K562 (cell line): ENCODE data around the gene COL23A1. TPM values are rescaled to one million over a fixed set of nuclear protein-coding genes. Genes with fewer than 3 reads are reported as not detected.

Experiments
- ATAC-seq: fragments of 200-7000 bp; cut with Tn5 transposase; 3 replicates; pipeline ENCODE4 v1.9.1; 2020; ENCODE audit warnings: moderate library complexity
- BruUV-seq: library from RNA; stranded (reverse); fragments of 400-500 nt; replicated peaks from 2 replicates; lab custom pipeline; 2021; lab: Mats Ljungman, UMichigan
- CTCF ChIA-PET: fragments of 300-600 bp; formaldehyde crosslinking; extraction: SDS; loops from one replicate; lab custom pipeline; 2021; ENCODE audit warnings: low intra/inter-chr PET ratio; lab: Yijun Ruan, JAX
- POLR2A ChIA-PET: fragments of 300-600, 350-650 bp; sonication (Branson Sonifier 250); formaldehyde crosslinking; extraction: SDS; loops from one replicate; lab custom pipeline; 2021; ENCODE audit warnings: antibody characterized with exemption, inconsistent platforms; lab: Yijun Ruan, JAX
- DNase-seq, 4 experiments: peaks; one replicate each; pipeline versions ENCODE4 v3.0.0 to v3.0.0-alpha.2; 2011 to 2018; ENCODE audit warnings: low spot score in 3 of 4, mixed read lengths in 3 of 4; ENCODE audit errors: extremely low read depth in 1 of 4
- FAIRE-seq: peaks from 2 replicates; lab custom pipeline; 2011; peaks lifted over from hg19 to GRCh38; lab: Jason Lieb, UNC
- H2AFZ ChIP-seq: 2 replicates; pipeline ENCODE4 v1.6.0; 2011; ENCODE audit warnings: low read depth, low read length, control low read depth, inconsistent platforms
- H3K27ac ChIP-seq: fragments of 200-600 bp; 3 replicates; pipeline ENCODE4 v1.8.0; 2011; ENCODE audit warnings: low read depth, mild to moderate bottlenecking, control low read depth, inconsistent platforms, low read length, moderate library complexity, mixed read lengths; ENCODE audit errors: extremely low read depth
- H3K27me3 ChIP-seq, 2 experiments: fragments of 300-600 bp in 1 of 2; 2 replicates in 1 of 2; 3 replicates in 1 of 2; pipeline versions ENCODE4 v1.6.0 to v1.8.0; 2011; ENCODE audit warnings: inconsistent platforms in 2 of 2, low read length in 2 of 2, mild to moderate bottlenecking in 1 of 2, mixed read lengths in 1 of 2, moderate library complexity in 1 of 2; ENCODE audit not compliant: control insufficient read depth in 2 of 2, insufficient read depth in 2 of 2
- H3K36me3 ChIP-seq: fragments of 300-600 bp; 3 replicates; pipeline ENCODE4 v1.8.0; 2011; ENCODE audit warnings: mild to moderate bottlenecking, low read length, inconsistent platforms; ENCODE audit not compliant: control insufficient read depth, insufficient read depth
- H3K4me1 ChIP-seq, 2 experiments: fragments of 200-600 bp in 1 of 2; replicated peaks in 1 of 2; 2 replicates in 1 of 2; 3 replicates in 1 of 2; pipeline versions ENCODE4 v1.5.1 to v1.8.0; 2011; ENCODE audit warnings: inconsistent platforms in 2 of 2, low read length in 2 of 2, mild to moderate bottlenecking in 1 of 2, mixed read lengths in 1 of 2, moderate library complexity in 1 of 2; ENCODE audit not compliant: control insufficient read depth in 2 of 2, insufficient read depth in 2 of 2
- H3K4me2 ChIP-seq: 2 replicates; pipeline ENCODE4 v1.6.1; 2011; ENCODE audit warnings: low read length, control low read depth, inconsistent platforms, mixed read lengths; ENCODE audit not compliant: insufficient read depth
- H3K4me3 ChIP-seq: fragments of 200-600 bp; sonication (generic), shearing (Covaris generic); 2 replicates; pipeline ENCODE4 v1.5.1; 2016; ENCODE audit warnings: control low read depth, inconsistent platforms
- H3K79me2 ChIP-seq: fragments of 200-600 bp; 3 replicates; pipeline ENCODE4 v1.8.0; 2011; ENCODE audit warnings: low read length, inconsistent platforms; ENCODE audit not compliant: control insufficient read depth, insufficient read depth
- H3K9ac ChIP-seq, 2 experiments: 2 replicates each; pipeline versions ENCODE4 v1.6.0 to v1.6.1; 2011; ENCODE audit warnings: low read depth in 2 of 2, low read length in 2 of 2, control low read depth in 1 of 2, inconsistent platforms in 1 of 2, mild to moderate bottlenecking in 1 of 2, mixed read lengths in 1 of 2; ENCODE audit not compliant: insufficient read depth in 1 of 2
- H3K9me1 ChIP-seq: one replicate; pipeline ENCODE4 v1.6.0; 2011; ENCODE audit warnings: inconsistent platforms, mild to moderate bottlenecking, low read length, moderate library complexity; ENCODE audit not compliant: control insufficient read depth, insufficient read depth
- H3K9me3 ChIP-seq: replicated peaks from 2 replicates; pipeline ENCODE4 v1.5.1; 2011; ENCODE audit warnings: low read depth, low read length, inconsistent platforms; ENCODE audit not compliant: control insufficient read depth, insufficient read depth
- H4K20me1 ChIP-seq: replicated peaks from 2 replicates; pipeline ENCODE4 v1.6.1; 2011; ENCODE audit warnings: low read length, inconsistent platforms, mixed read lengths; ENCODE audit not compliant: control insufficient read depth, insufficient read depth
- ATF4 ChIP-seq: fragments of 450-650 bp; formaldehyde crosslinking; IDR thresholded peaks from 2 replicates; pipeline ENCODE4 v1.4.0; 2022; ENCODE audit warnings: mild to moderate bottlenecking, moderate library complexity
- CREBBP ChIP-seq: IDR thresholded peaks from one replicate; pipeline ENCODE4 v1.6.1; 2012; ENCODE audit warnings: low read depth, mild to moderate bottlenecking, control low read depth, inconsistent platforms, low read length
- CTCF ChIP-seq, 3 experiments: IDR thresholded peaks in 2 of 3; conservative IDR thresholded peaks in 1 of 3; 2 replicates each; pipeline ENCODE4 v1.5.1; 2011 to 2012; ENCODE audit warnings: low read length in 3 of 3, mild to moderate bottlenecking in 3 of 3, control low read depth in 2 of 3, improper control_type of control experiment in 1 of 3, inconsistent platforms in 1 of 3, low read depth in 1 of 3, mixed read lengths in 1 of 3, moderate library complexity in 1 of 3; ENCODE audit not compliant: insufficient read depth in 2 of 3
- EGR1 ChIP-seq: fragments of 450-650 bp; conservative IDR thresholded peaks from 2 replicates; pipeline ENCODE4 v1.6.1; 2017; ENCODE audit warnings: mild to moderate bottlenecking
- EP300 ChIP-seq: IDR thresholded peaks from 2 replicates; pipeline ENCODE4 v1.6.1; 2012; ENCODE audit warnings: low read length, improper control_type of control experiment
- GABPA ChIP-seq: fragments of 200-800 bp; sonication (Bioruptor generic); conservative IDR thresholded peaks from 2 replicates; pipeline ENCODE4 v1.6.1; 2016; ENCODE audit warnings: low read depth, missing genetic modification characterization, missing compliant biosample characterization
- HINFP ChIP-seq: fragments of 450-650 bp; conservative IDR thresholded peaks from 2 replicates; pipeline ENCODE4 v1.6.1; 2016; ENCODE audit warnings: missing genetic modification characterization, low read depth, mild to moderate bottlenecking, control low read depth, missing compliant biosample characterization
- HMG20A ChIP-seq: fragments of 450-650 bp; formaldehyde crosslinking; conservative IDR thresholded peaks from 2 replicates; pipeline ENCODE4 v1.4.0; 2020; ENCODE audit warnings: mild to moderate bottlenecking, mixed read lengths
- MAZ ChIP-seq, 2 experiments: fragments of 450-650 bp in 1 of 2; sonication (generic) in 1 of 2; formaldehyde crosslinking; IDR thresholded peaks in 1 of 2; conservative IDR thresholded peaks in 1 of 2; 2 replicates each; pipeline versions ENCODE4 v1.4.0 to v1.5.0; 2020; ENCODE audit warnings: mild to moderate bottlenecking in 1 of 2, missing genetic modification reagents in 1 of 2
- MEF2D ChIP-seq: conservative IDR thresholded peaks from 2 replicates; pipeline ENCODE4 v1.6.1; 2016; ENCODE audit warnings: low read depth, missing genetic modification characterization, missing compliant biosample characterization
- PRPF4 ChIP-seq: fragments of 200-400 bp; formaldehyde crosslinking; IDR thresholded peaks from one replicate; pipeline ENCODE4 v1.6.1; 2017; ENCODE audit warnings: low read length, low read depth, mild to moderate bottlenecking; ENCODE audit not compliant: insufficient read depth, poor library complexity, severe bottlenecking
- PTBP1 ChIP-seq: fragments of 200-400 bp; formaldehyde crosslinking; IDR thresholded peaks from 2 replicates; pipeline ENCODE4 v1.6.1; 2017; ENCODE audit warnings: low read depth, low read length
- SREBF1 ChIP-seq: fragments of 150-350 bp; IDR thresholded peaks from 2 replicates; pipeline ENCODE4 v1.6.1; 2014; ENCODE audit warnings: antibody characterized with exemption, low read depth, low read length, borderline replicate concordance
- TSC22D4 ChIP-seq: fragments of 450-650 bp; IDR thresholded peaks from 2 replicates; pipeline ENCODE4 v1.6.1; 2016; ENCODE audit warnings: missing genetic modification characterization, missing biosample characterization, control low read depth
- ZNF41 ChIP-seq: fragments of 250-450 bp; sonication (Bioruptor Pico); conservative IDR thresholded peaks from 2 replicates; pipeline ENCODE4 v1.4.0; 2020; ENCODE audit warnings: mild to moderate bottlenecking
- ZNF699 ChIP-seq: fragments of 250-450 bp; sonication (Bioruptor Pico); IDR thresholded peaks from 2 replicates; pipeline ENCODE4 v1.8.0; 2021; ENCODE audit warnings: mild to moderate bottlenecking, moderate library complexity; ENCODE audit not compliant: insufficient replicate concordance
- ZNF77 ChIP-seq: fragments of 250-450 bp; sonication (Bioruptor Pico); IDR thresholded peaks from 2 replicates; pipeline ENCODE4 v1.5.0; 2020
- WGBS: fragments of 100-300 bp; shearing (Covaris generic); methylation state at CpG from one replicate; pipeline ENCODE4 v1.1.6; 2016; ENCODE audit warnings: low coverage, mixed read lengths; ENCODE audit not compliant: insufficient coverage; ENCODE audit errors: missing lambda C conversion rate; 5-methylcytosine and 5-hydroxymethylcytosine counted together
- in situ Hi-C: fragments of 300-500 bp; cut with MboI; formaldehyde crosslinking; loops from 4 replicates; pipeline ENCODE4 v1.15.0; 2018; ENCODE audit warnings: inconsistent platforms, mixed read lengths
- intact Hi-C: fragments of 100-400 bp; cut with micrococcal nuclease; formaldehyde crosslinking; loops from 2 replicates; pipeline ENCODE4 v1.14.2; 2022
- polyA plus RNA-seq, 8 experiments: library from polyadenylated mRNA; depleted of rRNA in 4 of 8; stranded (reverse) in 5 of 8; unstranded in 3 of 8; fragments of >200 nt; fragmentation: Nextera tagmentation in 2 of 8; fragmentation: Illumina TruSeq in 1 of 8; extraction: Ambion mirVana in 2 of 8; extraction: Trizol in 1 of 8; gene quantifications; 2 replicates each; pipeline versions ENCODE4 v1.2.1 to v1.2.3, GENCODE V29; 2011 to 2014; ENCODE audit warnings: inconsistent platforms in 1 of 8, missing spikeins in 1 of 8
- total RNA-seq, 7 experiments: library from RNA; depleted of rRNA in 6 of 7; stranded (reverse); fragments of >200 nt in 6 of 7; fragmentation: Illumina TruSeq in 2 of 7; extraction: Trizol in 2 of 7; gene quantifications; 2 replicates each; pipeline versions ENCODE4 v1.2.1 to v1.2.3, GENCODE V29; 2011 to 2021; ENCODE audit warnings: low replicate concordance in 1 of 7

The COL23A1 gene
- total and polyA plus RNA-seq, 9 of the 15 experiments (the other 6 are each of a cell fraction or from before 2014, with no cell fraction given): 0.09 TPM; not detected in 8

- intact Hi-C loops: no loop called here
- H3K27ac ChIP-seq: no peak overlapping the region
- no peak overlapping the region for H3K4me2 ChIP-seq
- no peaks in the 10 kb centered on the region for H3K9me3 ChIP-seq
- POLR2A ChIA-PET: no interaction called here
- no peak overlapping the region for H3K9ac ChIP-seq
- no peaks in the 10 kb centered on the region for H3K4me1 ChIP-seq
- no peak overlapping the region for H3K4me3 ChIP-seq
- no peaks in the 10 kb centered on the region for H3K36me3 ChIP-seq
- H3K79me2 ChIP-seq: no peaks in the 10 kb centered on the region
- 16% methylated on average over 8 of the region's 8 CpGs for WGBS
- H4K20me1 ChIP-seq: no peaks in the 10 kb centered on the region
- BruUV-seq: no TSS peak
- no peak for DNase-seq
- H3K27me3 ChIP-seq: peaks cover 5 to 47% of the 10 kb centered on the region in 2 experiments; a peak in 4 of 5 replicates
- H3K9me1 ChIP-seq: no peaks in the 10 kb centered on the region
- TF ChIP-seq PRPF4 (no peak), HINFP (tag) (no peak), EP300 (no peak), SREBF1 (no peak), ZNF699 (no peak), CTCF (IDR thresholded peaks at IDR 0.05 in 2 of 3, conservative IDR thresholded peaks at IDR 0.05 in 1 of 3; ENCODE audit: insufficient read depth in 2 of 3, low read depth in 1 of 3, low read length in 3 of 3) (no peak), CREBBP (no peak), MEF2D (no peak), ZNF41 (CRISPR knock-in tag) (no peak), PTBP1 (no peak), ATF4 (CRISPR knock-in tag) (no peak), HMG20A (CRISPR knock-in tag) (no peak), ZNF77 (CRISPR knock-in tag) (no peak), EGR1 (no peak), GABPA (tag) (no peak), MAZ (CRISPR knock-in tag; conservative IDR thresholded peaks at IDR 0.05 in 1 of 2, IDR thresholded peaks at IDR 0.05 in 1 of 2) (no peak), TSC22D4 (tag) (no peak)
- TF ChIP-seq, all 486 proteins: peak for 0
- in situ Hi-C loops: no loop called here
- ATAC-seq (no peak), FAIRE-seq (no peak)
- no peak overlapping the region for H2AFZ ChIP-seq
- CTCF ChIA-PET: no interaction called here
These were observed 186.8 kb downstream of the COL23A1 start for GRCh38 chr5:178403351-178403750.
